ENCODE measurements around the gene FBN1.

The FBN1 gene

GRCh38 chr15:48493084-48493762, 152.3 kb downstream of the FBN1 start:
- TF ChIP-seq MAX (IDR thresholded peaks at IDR 0.05): no peak
- TF ChIP-seq FOXM1 (IDR thresholded peaks at IDR 0.05; ENCODE audit: borderline replicate concordance, low read depth): no peak
- no peak for TF ChIP-seq ZBTB7A (IDR thresholded peaks at IDR 0.05; ENCODE audit: low read depth)
- no peak for TF ChIP-seq USF1 (IDR thresholded peaks at IDR 0.05)
- no peak for TF ChIP-seq TCF12 (IDR thresholded peaks at IDR 0.05; ENCODE audit: low read depth)
- TF ChIP-seq EP300 (IDR thresholded peaks at IDR 0.05; ENCODE audit: borderline replicate concordance): no peak
- TF ChIP-seq EGR1 (IDR thresholded peaks at IDR 0.05): no peak
- no peak for TF ChIP-seq YY1 (IDR thresholded peaks at IDR 0.05; ENCODE audit: low read depth)
- TF ChIP-seq TAF1 (IDR thresholded peaks at IDR 0.05; ENCODE audit: low read depth): no peak

GRCh38 chr15:48486228-48486627, 159.3 kb downstream of the FBN1 start:
- no peak for TF ChIP-seq RAD21 (IDR thresholded peaks at IDR 0.05; ENCODE audit: low read depth)

GRCh38 chr15:48481802-48482201, 163.7 kb downstream of the FBN1 start:
- TF ChIP-seq USF1 (IDR thresholded peaks at IDR 0.05) (no peak), RAD21 (IDR thresholded peaks at IDR 0.05; ENCODE audit: low read depth) (no peak), TCF12 (IDR thresholded peaks at IDR 0.05; ENCODE audit: low read depth) (no peak), CREB1 (IDR thresholded peaks at IDR 0.05; ENCODE audit: low read depth) (no peak), REST (IDR thresholded peaks at IDR 0.05; ENCODE audit: low read depth) (no peak), EP300 (IDR thresholded peaks at IDR 0.05; ENCODE audit: borderline replicate concordance) (no peak), MAX (IDR thresholded peaks at IDR 0.05) (no peak), YY1 (IDR thresholded peaks at IDR 0.05; ENCODE audit: low read depth) (no peak), TEAD4 (IDR thresholded peaks at IDR 0.05) (no peak), FOXM1 (IDR thresholded peaks at IDR 0.05; ENCODE audit: borderline replicate concordance, low read depth) (no peak), TAF1 (IDR thresholded peaks at IDR 0.05; ENCODE audit: low read depth) (no peak), ZBTB7A (IDR thresholded peaks at IDR 0.05; ENCODE audit: low read depth) (no peak), NFIC (IDR thresholded peaks at IDR 0.05) (no peak), EGR1 (IDR thresholded peaks at IDR 0.05) (no peak), CEBPB (IDR thresholded peaks at IDR 0.05) (no peak)

- TF ChIP-seq NFIC (IDR thresholded peaks at IDR 0.05): no peak
- TF ChIP-seq RAD21 (IDR thresholded peaks at IDR 0.05; ENCODE audit: low read depth): no peak
- TF ChIP-seq TCF12 (IDR thresholded peaks at IDR 0.05; ENCODE audit: low read depth): no peak
- no peak for TF ChIP-seq EGR1 (IDR thresholded peaks at IDR 0.05)
- TF ChIP-seq TEAD4 (IDR thresholded peaks at IDR 0.05): no peak
- TF ChIP-seq TAF1 (IDR thresholded peaks at IDR 0.05; ENCODE audit: low read depth): no peak
- no peak for TF ChIP-seq CEBPB (IDR thresholded peaks at IDR 0.05)
- no peak for TF ChIP-seq YY1 (IDR thresholded peaks at IDR 0.05; ENCODE audit: low read depth)
- TF ChIP-seq FOXM1 (IDR thresholded peaks at IDR 0.05; ENCODE audit: borderline replicate concordance, low read depth): no peak
- no peak for TF ChIP-seq USF1 (IDR thresholded peaks at IDR 0.05)
- TF ChIP-seq CREB1 (IDR thresholded peaks at IDR 0.05; ENCODE audit: low read depth): no peak
- TF ChIP-seq MAX (IDR thresholded peaks at IDR 0.05): no peak
- TF ChIP-seq ZBTB7A (IDR thresholded peaks at IDR 0.05; ENCODE audit: low read depth): no peak
- no peak for TF ChIP-seq EP300 (IDR thresholded peaks at IDR 0.05; ENCODE audit: borderline replicate concordance)
- TF ChIP-seq REST (IDR thresholded peaks at IDR 0.05; ENCODE audit: low read depth): no peak
Measured at GRCh38 chr15:48479751-48480150, 165.8 kb downstream of the FBN1 start.

GRCh38 chr15:48478581-48478980, 166.9 kb downstream of the FBN1 start:
- TF ChIP-seq TCF12 (IDR thresholded peaks at IDR 0.05; ENCODE audit: low read depth) (no peak), RAD21 (IDR thresholded peaks at IDR 0.05; ENCODE audit: low read depth) (no peak), NFIC (IDR thresholded peaks at IDR 0.05) (no peak), EGR1 (IDR thresholded peaks at IDR 0.05) (no peak), MAX (IDR thresholded peaks at IDR 0.05) (no peak), TEAD4 (IDR thresholded peaks at IDR 0.05) (no peak), EP300 (IDR thresholded peaks at IDR 0.05; ENCODE audit: borderline replicate concordance) (no peak), TAF1 (IDR thresholded peaks at IDR 0.05; ENCODE audit: low read depth) (no peak), USF1 (IDR thresholded peaks at IDR 0.05) (no peak), REST (IDR thresholded peaks at IDR 0.05; ENCODE audit: low read depth) (no peak), FOXM1 (IDR thresholded peaks at IDR 0.05; ENCODE audit: borderline replicate concordance, low read depth) (no peak), CREB1 (IDR thresholded peaks at IDR 0.05; ENCODE audit: low read depth) (no peak), ZBTB7A (IDR thresholded peaks at IDR 0.05; ENCODE audit: low read depth) (no peak), YY1 (IDR thresholded peaks at IDR 0.05; ENCODE audit: low read depth) (no peak), CEBPB (IDR thresholded peaks at IDR 0.05) (no peak)
